ENCODE results near the gene FAXC.

The FAXC gene

GRCh38 chr6:99349171-99350141, at the start of gene FAXC:
Gene FAXC, minus strand, starts transcription at chr6:99349674. Its CDS starts 302 bp downstream, at chr6:99349372.
- peak; percentile 16 for DNase-seq (ENCODE audit: low spot score)

- no peak for DNase-seq (ENCODE audit: low spot score)
Observed at GRCh38 chr6:99397287-99397686, 47.8 kb upstream of the FAXC start.

GRCh38 chr6:99393698-99394531, 44.4 kb upstream of the FAXC start, which contains the start of gene COQ3:
Gene COQ3, minus strand, starts transcription at chr6:99394195. Its CDS starts 16 bp downstream, at chr6:99394179.
- peak; percentile 71 for DNase-seq (ENCODE audit: low spot score)

GRCh38 chr6:99393366-99393697, 43.9 kb upstream of the FAXC start:
- DNase-seq (ENCODE audit: low spot score): no peak

GRCh38 chr6:99390896-99391295, 41.4 kb upstream of the FAXC start:
- DNase-seq (ENCODE audit: low spot score): no peak

- DNase-seq (ENCODE audit: low spot score): no peak
Observed at GRCh38 chr6:99384507-99384906, 35.0 kb upstream of the FAXC start.

GRCh38 chr6:99378636-99379035, 29.2 kb upstream of the FAXC start:
- DNase-seq (ENCODE audit: low spot score): no peak

GRCh38 chr6:99369533-99369932, 20.1 kb upstream of the FAXC start:
- DNase-seq (ENCODE audit: low spot score): no peak

- no peak for DNase-seq (ENCODE audit: low spot score)
Observed at GRCh38 chr6:99366852-99367251, 17.4 kb upstream of the FAXC start.

GRCh38 chr6:99364026-99364425, 14.6 kb upstream of the FAXC start:
- peak; percentile 92 for DNase-seq (ENCODE audit: low spot score)

GRCh38 chr6:99362678-99363268, 13.3 kb upstream of the FAXC start:
- DNase-seq (ENCODE audit: low spot score): peak; percentile 72

- DNase-seq (ENCODE audit: low spot score): no peak
Observed at GRCh38 chr6:99359800-99360199, 10.3 kb upstream of the FAXC start.

- no peak for DNase-seq (ENCODE audit: low spot score)
Observed at GRCh38 chr6:99356641-99357040, 7.2 kb upstream of the FAXC start.

- no peak for DNase-seq (ENCODE audit: low spot score)
Observed at GRCh38 chr6:99354983-99355382, 5.5 kb upstream of the FAXC start.

- DNase-seq (ENCODE audit: low spot score): no peak
Observed at GRCh38 chr6:99353126-99353525, 3.7 kb upstream of the FAXC start.

- no peak for DNase-seq (ENCODE audit: low spot score)
Observed at GRCh38 chr6:99350573-99350972, 1.1 kb upstream of the FAXC start.

- DNase-seq (ENCODE audit: low spot score): no peak
Observed at GRCh38 chr6:99348288-99349170, 945 bp downstream of the FAXC start.

GRCh38 chr6:99347804-99348203, 1.7 kb downstream of the FAXC start:
- DNase-seq (ENCODE audit: low spot score): no peak

- no peak for DNase-seq (ENCODE audit: low spot score)
Observed at GRCh38 chr6:99346595-99346994, 2.9 kb downstream of the FAXC start.

GRCh38 chr6:99345164-99345563, 4.3 kb downstream of the FAXC start:
- DNase-seq (ENCODE audit: low spot score): peak; percentile 14

- peak; percentile 13 for DNase-seq (ENCODE audit: low spot score)
Observed at GRCh38 chr6:99344289-99344688, 5.2 kb downstream of the FAXC start.

All from activated CD4-positive, alpha-beta T cell treated with anti-CD3 and anti-CD28 coated beads, Interleukin-2, Interleukin-4, amounts not matched to agents 100 ng/mL and 50 ng/mL, durations not matched to agents 16 hours and 8 hours (primary cell).